ENCODE measurements around the gene ZNF133. TPM values are rescaled to one million over a fixed set of nuclear protein-coding genes. Genes with fewer than 3 reads are reported as not detected.

The ZNF133 gene
- polyA plus RNA-seq, 1 donor from 2014 or later, result 71.2 TPM

DNA sequence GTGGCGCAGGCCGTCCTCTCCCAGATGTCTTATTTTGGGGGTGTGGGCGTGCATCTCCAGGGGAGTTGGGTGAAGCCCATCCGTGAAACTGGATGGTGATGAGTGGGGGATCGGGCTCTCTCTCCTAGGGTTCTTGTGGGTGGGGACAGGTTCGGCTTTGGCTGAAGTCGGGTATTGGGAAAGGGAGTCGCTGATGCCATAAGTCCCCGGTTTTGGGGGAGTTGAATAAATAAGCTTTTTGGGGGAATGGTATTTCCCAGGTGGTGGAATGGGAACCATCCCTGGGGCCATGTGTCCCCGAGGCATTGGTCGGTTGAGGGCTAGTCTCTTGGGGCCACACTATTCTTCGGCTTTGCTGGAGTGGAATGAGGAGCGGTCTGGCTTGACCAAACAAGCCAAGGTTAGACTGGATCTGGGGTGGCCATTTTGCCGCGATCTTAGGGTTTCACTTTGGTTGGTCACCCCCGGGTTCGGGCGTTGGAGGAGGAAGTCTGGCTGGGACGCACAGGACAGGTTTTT lies 481 bp downstream of the ZNF133 start:
- Histone ChIP-seq H3K36me3 (ENCODE audit: insufficient read depth, low read length) (peaks cover 11% of the 10 kb centered on the region), H2AFZ (ENCODE audit: low read depth, low read length) (peak overlapping the region; percentile 99), H3K9me3 (ENCODE audit: low read length) (peaks cover 5% of the 10 kb centered on the region), H3K27me3 (ENCODE audit: insufficient read depth, low read depth, low read length) (no peaks in the 10 kb centered on the region), H3K27ac (ENCODE audit: low read length) (peak overlapping the region; percentile 94), H3K9ac (ENCODE audit: low read length) (peak overlapping the region; percentile 94), H3K9me2 (ENCODE audit: insufficient read depth, low read length) (no peaks in the 10 kb centered on the region), H4K20me1 (ENCODE audit: insufficient read depth) (no peaks in the 10 kb centered on the region), H3K79me2 (replicated peaks; ENCODE audit: insufficient read depth, low read length) (peaks cover 32% of the 10 kb centered on the region), H3F3A (ENCODE audit: insufficient read depth, low read length, poor library complexity, severe bottlenecking) (no peaks in the 10 kb centered on the region), H3K4me2 (ENCODE audit: low read length) (peak overlapping the region; percentile 83), H3K4me3 (ENCODE audit: low read length) (peak overlapping the region; percentile 93)
- TF ChIP-seq TAF1 (IDR thresholded peaks at IDR 0.05; ENCODE audit: low read depth) (no peak), RAD21 (conservative IDR thresholded peaks at IDR 0.05) (no peak), MXI1 (conservative IDR thresholded peaks at IDR 0.05; ENCODE audit: poor library complexity, severe bottlenecking) (no peak)

- Histone ChIP-seq H3K9me3 (ENCODE audit: low read length) (peaks cover 5% of the 10 kb centered on the region), H3K27ac (ENCODE audit: low read length) (no peak overlapping the region), H3K27me3 (ENCODE audit: insufficient read depth, low read depth, low read length) (no peaks in the 10 kb centered on the region), H3K36me3 (ENCODE audit: insufficient read depth, low read length) (peaks cover 11% of the 10 kb centered on the region), H3K9ac (ENCODE audit: low read length) (peak overlapping the region; percentile 94), H2AFZ (ENCODE audit: low read depth, low read length) (no peak overlapping the region), H3F3A (ENCODE audit: insufficient read depth, low read length, poor library complexity, severe bottlenecking) (no peaks in the 10 kb centered on the region), H3K4me2 (ENCODE audit: low read length) (peak overlapping the region; percentile 83), H4K20me1 (ENCODE audit: insufficient read depth) (no peaks in the 10 kb centered on the region), H3K79me2 (replicated peaks; ENCODE audit: insufficient read depth, low read length) (peaks cover 32% of the 10 kb centered on the region), H3K4me3 (ENCODE audit: low read length) (peak overlapping the region; percentile 93), H3K9me2 (ENCODE audit: insufficient read depth, low read length) (no peaks in the 10 kb centered on the region)
- TF ChIP-seq MXI1 (conservative IDR thresholded peaks at IDR 0.05; ENCODE audit: poor library complexity, severe bottlenecking), result no peak
- no peak for TF ChIP-seq EZH2 (IDR thresholded peaks at IDR 0.05; ENCODE audit: borderline replicate concordance, insufficient read depth, low read length, poor library complexity, severe bottlenecking)
- TF ChIP-seq TAF1 (IDR thresholded peaks at IDR 0.05; ENCODE audit: low read depth), result no peak
- no peak for TF ChIP-seq RAD21 (conservative IDR thresholded peaks at IDR 0.05)
- TF ChIP-seq EP300 (conservative IDR thresholded peaks at IDR 0.05; ENCODE audit: poor library complexity, severe bottlenecking), result no peak
- TF ChIP-seq REST (IDR thresholded peaks at IDR 0.05; ENCODE audit: borderline replicate concordance), result no peak
- no peak for TF ChIP-seq SMC3 (conservative IDR thresholded peaks at IDR 0.05; ENCODE audit: poor library complexity)
- TF ChIP-seq POLR2AphosphoS5 (IDR thresholded peaks at IDR 0.05), result no peak
- no peak for TF ChIP-seq CTCF (IDR thresholded peaks at IDR 0.05; ENCODE audit: poor library complexity, severe bottlenecking)
Measured at GRCh38 chr20:18289306-18289705, 979 bp downstream of the ZNF133 start.

Measured in neural cell (in vitro differentiated cells).